K562 (cell line): ENCODE measurements around the gene RUVBL2.

Experiments
- ATF7 ChIP-seq: fragments of 450-650 bp; IDR thresholded peaks from 2 replicates; pipeline ENCODE4 v1.7.1; 2014; ENCODE audit warnings: mild to moderate bottlenecking, moderate library complexity
- CTCF ChIP-seq, 3 experiments: IDR thresholded peaks in 2 of 3; conservative IDR thresholded peaks in 1 of 3; 2 replicates each; pipeline ENCODE4 v1.5.1; 2011 to 2012; ENCODE audit warnings: low read length in 3 of 3, mild to moderate bottlenecking in 3 of 3, control low read depth in 2 of 3, improper control_type of control experiment in 1 of 3, inconsistent platforms in 1 of 3, low read depth in 1 of 3, mixed read lengths in 1 of 3, moderate library complexity in 1 of 3; ENCODE audit not compliant: insufficient read depth in 2 of 3
- HOMEZ ChIP-seq: fragments of 250-450 bp; sonication (Bioruptor Pico); IDR thresholded peaks from 2 replicates; pipeline ENCODE4 v1.4.0; 2020; ENCODE audit warnings: mild to moderate bottlenecking, moderate library complexity
- KAT7 ChIP-seq: sonication (generic); formaldehyde crosslinking; IDR thresholded peaks from 2 replicates; pipeline ENCODE4 v1.8.0; 2022; ENCODE audit warnings: missing genetic modification reagents, mild to moderate bottlenecking, borderline replicate concordance
- NCOA2 ChIP-seq, 2 experiments: fragments of 450-650 bp; IDR thresholded peaks; 2 replicates each; pipeline ENCODE4 v1.6.1; 2018; ENCODE audit warnings: mild to moderate bottlenecking in 2 of 2, moderate library complexity in 1 of 2; ENCODE audit not compliant: partially characterized antibody in 2 of 2
- NKRF ChIP-seq: fragments of 450-650 bp; IDR thresholded peaks from 2 replicates; pipeline ENCODE4 v1.6.1; 2016; ENCODE audit warnings: borderline replicate concordance
- POLR2AphosphoS2 ChIP-seq: IDR thresholded peaks from 2 replicates; pipeline ENCODE4 v1.6.1; 2012; ENCODE audit warnings: low read length, improper control_type of control experiment
- SUPT5H ChIP-seq: fragments of 450-650 bp; IDR thresholded peaks from 2 replicates; pipeline ENCODE4 v1.6.1; 2016
- TCF7 ChIP-seq: sonication (generic); IDR thresholded peaks from 2 replicates; pipeline ENCODE4 v1.6.1; 2016; ENCODE audit warnings: antibody characterized with exemption, borderline replicate concordance
- ZNF77 ChIP-seq: fragments of 250-450 bp; sonication (Bioruptor Pico); IDR thresholded peaks from 2 replicates; pipeline ENCODE4 v1.5.0; 2020
- TF ChIP-seq, protein P1 (sequence below): sonication (generic); formaldehyde crosslinking; IDR thresholded peaks from 2 replicates; pipeline ENCODE4 v1.8.0; 2022; ENCODE audit warnings: mild to moderate bottlenecking, low read depth, missing genetic modification reagents
- TF ChIP-seq, protein P2 (sequence below): fragments of 250-450 bp; sonication (Bioruptor Pico); IDR thresholded peaks from 2 replicates; pipeline ENCODE4 v1.8.0; 2021; ENCODE audit warnings: moderate library complexity, mild to moderate bottlenecking, inconsistent platforms

- TF ChIP-seq SUPT5H (peak; percentile 32), CTCF (IDR thresholded peaks at IDR 0.05 in 2 of 3, conservative IDR thresholded peaks at IDR 0.05 in 1 of 3; ENCODE audit: insufficient read depth in 2 of 3, low read depth in 1 of 3, low read length in 3 of 3) (no peak), ATF7 (no peak), POLR2AphosphoS2 (no peak), NKRF (no peak), NCOA2 (IDR thresholded peaks at IDR 0.05; ENCODE audit: partially characterized antibody in 2 of 2) (no peak), HOMEZ (CRISPR knock-in tag) (no peak), ZNF77 (no peak), KAT7 (CRISPR knock-in tag) (no peak), TCF7 (no peak)
- TF ChIP-seq, protein P1, sequence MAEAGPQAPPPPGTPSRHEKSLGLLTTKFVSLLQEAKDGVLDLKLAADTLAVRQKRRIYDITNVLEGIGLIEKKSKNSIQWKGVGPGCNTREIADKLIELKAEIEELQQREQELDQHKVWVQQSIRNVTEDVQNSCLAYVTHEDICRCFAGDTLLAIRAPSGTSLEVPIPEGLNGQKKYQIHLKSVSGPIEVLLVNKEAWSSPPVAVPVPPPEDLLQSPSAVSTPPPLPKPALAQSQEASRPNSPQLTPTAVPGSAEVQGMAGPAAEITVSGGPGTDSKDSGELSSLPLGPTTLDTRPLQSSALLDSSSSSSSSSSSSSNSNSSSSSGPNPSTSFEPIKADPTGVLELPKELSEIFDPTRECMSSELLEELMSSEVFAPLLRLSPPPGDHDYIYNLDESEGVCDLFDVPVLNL (CRISPR knock-in tag) = no peak
- TF ChIP-seq, protein P2, sequence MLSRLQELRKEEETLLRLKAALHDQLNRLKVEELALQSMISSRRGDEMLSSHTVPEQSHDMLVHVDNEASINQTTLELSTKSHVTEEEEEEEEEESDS (CRISPR knock-in tag) = no peak
Observed at GRCh38 chr19:48968179-48968661, 25.5 kb upstream of the RUVBL2 start.
